ENCODE measurements around the gene RNF121.

The RNF121 gene

DNA sequence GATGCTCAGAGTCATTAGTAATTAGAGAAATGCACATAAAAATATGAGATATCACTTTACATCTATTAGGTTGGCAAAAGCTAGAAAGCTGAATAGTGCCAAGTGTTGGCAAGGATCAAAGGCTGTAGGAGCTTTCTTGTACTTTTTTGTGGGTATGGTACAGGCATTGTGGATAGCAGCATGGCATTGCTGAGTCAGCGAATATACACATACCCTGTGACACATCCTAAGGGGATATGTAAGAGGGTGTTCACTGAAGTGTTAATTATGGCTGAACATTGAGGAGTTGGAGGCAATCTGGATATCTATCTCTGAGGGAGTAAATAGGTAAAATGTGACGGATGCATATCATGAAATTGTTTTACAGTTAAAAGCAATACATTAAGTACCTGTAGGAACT lies 42.8 kb downstream of the RNF121 start:
- H3K27ac ChIP-seq (ENCODE audit: low read length) = no peak overlapping the region
- H2AFZ ChIP-seq (ENCODE audit: low read length) = no peak overlapping the region
- no peaks in the 10 kb centered on the region for H3K79me2 ChIP-seq (ENCODE audit: low read length)
- H3K9ac ChIP-seq (ENCODE audit: low read length) = no peak overlapping the region
- H3K9me2 ChIP-seq (replicated peaks; ENCODE audit: insufficient read depth, low read length) = no peaks in the 10 kb centered on the region
- H3K4me3 ChIP-seq (ENCODE audit: low read length) = no peak overlapping the region
- no peaks in the 10 kb centered on the region for H3K27me3 ChIP-seq (replicated peaks; ENCODE audit: insufficient read depth, low read length)
- no peaks in the 10 kb centered on the region for H3F3A ChIP-seq (ENCODE audit: insufficient read depth, low read length)
- no peaks in the 10 kb centered on the region for H4K20me1 ChIP-seq (ENCODE audit: insufficient read depth, low read length)
- H3K4me2 ChIP-seq (ENCODE audit: low read depth, low read length) = no peak overlapping the region
- no peak for DNase-seq
- H3K4me1 ChIP-seq (ENCODE audit: low read length) = no peaks in the 10 kb centered on the region
- H3K9me3 ChIP-seq (replicated peaks; ENCODE audit: insufficient read depth, low read length) = no peaks in the 10 kb centered on the region
- no peak for TF ChIP-seq CTCF (IDR thresholded peaks at IDR 0.05; ENCODE audit: low read length)
- no peak for TF ChIP-seq EZH2phosphoT487 (IDR thresholded peaks at IDR 0.05; ENCODE audit: low read length)
- no peak for TF ChIP-seq EZH2 (optimal IDR thresholded peaks at IDR 0.05; ENCODE audit: low read depth, low read length)
- H3K36me3 ChIP-seq (replicated peaks; ENCODE audit: insufficient read depth, low read length) = no peaks in the 10 kb centered on the region; the same call in 1 of the 2 replicates

- Histone ChIP-seq H3K4me2 (ENCODE audit: low read depth, low read length) (no peak overlapping the region), H3K9me2 (replicated peaks; ENCODE audit: insufficient read depth, low read length) (no peaks in the 10 kb centered on the region), H3K4me1 (ENCODE audit: low read length) (no peaks in the 10 kb centered on the region), H4K20me1 (ENCODE audit: insufficient read depth, low read length) (no peaks in the 10 kb centered on the region), H3K4me3 (ENCODE audit: low read length) (no peak overlapping the region), H2AFZ (ENCODE audit: low read length) (no peak overlapping the region), H3K9me3 (replicated peaks; ENCODE audit: insufficient read depth, low read length) (no peaks in the 10 kb centered on the region), H3K9ac (ENCODE audit: low read length) (no peak overlapping the region), H3K79me2 (ENCODE audit: low read length) (0 out of 2 replicates have a peak, but pooled peaks cover 3% of the 10 kb centered on the region), H3K36me3 (replicated peaks; ENCODE audit: insufficient read depth, low read length) (no peaks in the 10 kb centered on the region), H3F3A (ENCODE audit: insufficient read depth, low read length) (no peaks in the 10 kb centered on the region; the same call in 1 of the 2 replicates), H3K27me3 (replicated peaks; ENCODE audit: insufficient read depth, low read length) (no peaks in the 10 kb centered on the region), H3K27ac (ENCODE audit: low read length) (no peak overlapping the region)
- DNase-seq = no peak
- TF ChIP-seq EZH2 (optimal IDR thresholded peaks at IDR 0.05; ENCODE audit: low read depth, low read length) = no peak
- no peak for TF ChIP-seq CTCF (IDR thresholded peaks at IDR 0.05; ENCODE audit: low read length)
- TF ChIP-seq EZH2phosphoT487 (IDR thresholded peaks at IDR 0.05; ENCODE audit: low read length) = no peak
Observed at GRCh38 chr11:71976551-71976950, 47.7 kb downstream of the RNF121 start.

DNA sequence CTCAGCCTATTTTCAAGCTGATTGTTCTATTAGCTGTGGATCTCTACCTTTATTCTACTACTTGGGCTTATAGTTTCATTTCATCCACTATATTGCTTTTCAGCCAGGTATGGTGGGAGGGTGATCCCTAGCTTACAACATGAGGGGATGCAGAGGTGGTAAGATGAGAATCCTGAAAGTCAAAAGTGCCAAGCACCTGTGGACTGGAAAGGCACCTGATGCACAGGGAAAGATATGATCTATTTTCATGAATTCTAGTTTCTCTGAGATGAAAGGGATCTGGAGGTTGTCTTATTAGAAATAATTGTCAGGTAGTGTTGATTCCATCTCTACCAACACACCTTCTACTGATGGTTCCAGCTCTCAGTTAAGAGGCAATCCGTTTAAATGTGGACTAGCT lies 48.2 kb downstream of the RNF121 start:
- TF ChIP-seq EZH2 (optimal IDR thresholded peaks at IDR 0.05; ENCODE audit: low read depth, low read length) (no peak), EZH2phosphoT487 (IDR thresholded peaks at IDR 0.05; ENCODE audit: low read length) (no peak), CTCF (IDR thresholded peaks at IDR 0.05; ENCODE audit: low read length) (no peak)
- Histone ChIP-seq H4K20me1 (ENCODE audit: insufficient read depth, low read length) (no peaks in the 10 kb centered on the region), H3K4me1 (ENCODE audit: low read length) (no peaks in the 10 kb centered on the region), H2AFZ (ENCODE audit: low read length) (no peak overlapping the region), H3K36me3 (replicated peaks; ENCODE audit: insufficient read depth, low read length) (no peaks in the 10 kb centered on the region), H3K4me3 (ENCODE audit: low read length) (no peak overlapping the region), H3K9ac (ENCODE audit: low read length) (no peak overlapping the region), H3K79me2 (ENCODE audit: low read length) (0 out of 2 replicates have a peak, but pooled peaks cover 3% of the 10 kb centered on the region), H3K9me2 (replicated peaks; ENCODE audit: insufficient read depth, low read length) (no peaks in the 10 kb centered on the region), H3K27me3 (replicated peaks; ENCODE audit: insufficient read depth, low read length) (no peaks in the 10 kb centered on the region), H3K4me2 (ENCODE audit: low read depth, low read length) (no peak overlapping the region), H3K9me3 (replicated peaks; ENCODE audit: insufficient read depth, low read length) (no peaks in the 10 kb centered on the region), H3F3A (ENCODE audit: insufficient read depth, low read length) (no peaks in the 10 kb centered on the region; the same call in 1 of the 2 replicates), H3K27ac (ENCODE audit: low read length) (no peak overlapping the region)
- no peak for DNase-seq

Data from MM.1S (cell line).